ENCODE data around the gene PLOD3. TPM values are rescaled to one million over a fixed set of nuclear protein-coding genes. Genes with fewer than 3 reads are reported as not detected.

PLOD3 gene
- total and polyA plus RNA-seq, 2 of the 8 experiments (the other 6 are each of a cell fraction or from before 2014, with no cell fraction given): 28.4 to 47.2 TPM

GRCh38 chr7:101250324-101250723 lies 32.9 kb upstream of the PLOD3 start (continued):
- TF ChIP-seq, protein P1, sequence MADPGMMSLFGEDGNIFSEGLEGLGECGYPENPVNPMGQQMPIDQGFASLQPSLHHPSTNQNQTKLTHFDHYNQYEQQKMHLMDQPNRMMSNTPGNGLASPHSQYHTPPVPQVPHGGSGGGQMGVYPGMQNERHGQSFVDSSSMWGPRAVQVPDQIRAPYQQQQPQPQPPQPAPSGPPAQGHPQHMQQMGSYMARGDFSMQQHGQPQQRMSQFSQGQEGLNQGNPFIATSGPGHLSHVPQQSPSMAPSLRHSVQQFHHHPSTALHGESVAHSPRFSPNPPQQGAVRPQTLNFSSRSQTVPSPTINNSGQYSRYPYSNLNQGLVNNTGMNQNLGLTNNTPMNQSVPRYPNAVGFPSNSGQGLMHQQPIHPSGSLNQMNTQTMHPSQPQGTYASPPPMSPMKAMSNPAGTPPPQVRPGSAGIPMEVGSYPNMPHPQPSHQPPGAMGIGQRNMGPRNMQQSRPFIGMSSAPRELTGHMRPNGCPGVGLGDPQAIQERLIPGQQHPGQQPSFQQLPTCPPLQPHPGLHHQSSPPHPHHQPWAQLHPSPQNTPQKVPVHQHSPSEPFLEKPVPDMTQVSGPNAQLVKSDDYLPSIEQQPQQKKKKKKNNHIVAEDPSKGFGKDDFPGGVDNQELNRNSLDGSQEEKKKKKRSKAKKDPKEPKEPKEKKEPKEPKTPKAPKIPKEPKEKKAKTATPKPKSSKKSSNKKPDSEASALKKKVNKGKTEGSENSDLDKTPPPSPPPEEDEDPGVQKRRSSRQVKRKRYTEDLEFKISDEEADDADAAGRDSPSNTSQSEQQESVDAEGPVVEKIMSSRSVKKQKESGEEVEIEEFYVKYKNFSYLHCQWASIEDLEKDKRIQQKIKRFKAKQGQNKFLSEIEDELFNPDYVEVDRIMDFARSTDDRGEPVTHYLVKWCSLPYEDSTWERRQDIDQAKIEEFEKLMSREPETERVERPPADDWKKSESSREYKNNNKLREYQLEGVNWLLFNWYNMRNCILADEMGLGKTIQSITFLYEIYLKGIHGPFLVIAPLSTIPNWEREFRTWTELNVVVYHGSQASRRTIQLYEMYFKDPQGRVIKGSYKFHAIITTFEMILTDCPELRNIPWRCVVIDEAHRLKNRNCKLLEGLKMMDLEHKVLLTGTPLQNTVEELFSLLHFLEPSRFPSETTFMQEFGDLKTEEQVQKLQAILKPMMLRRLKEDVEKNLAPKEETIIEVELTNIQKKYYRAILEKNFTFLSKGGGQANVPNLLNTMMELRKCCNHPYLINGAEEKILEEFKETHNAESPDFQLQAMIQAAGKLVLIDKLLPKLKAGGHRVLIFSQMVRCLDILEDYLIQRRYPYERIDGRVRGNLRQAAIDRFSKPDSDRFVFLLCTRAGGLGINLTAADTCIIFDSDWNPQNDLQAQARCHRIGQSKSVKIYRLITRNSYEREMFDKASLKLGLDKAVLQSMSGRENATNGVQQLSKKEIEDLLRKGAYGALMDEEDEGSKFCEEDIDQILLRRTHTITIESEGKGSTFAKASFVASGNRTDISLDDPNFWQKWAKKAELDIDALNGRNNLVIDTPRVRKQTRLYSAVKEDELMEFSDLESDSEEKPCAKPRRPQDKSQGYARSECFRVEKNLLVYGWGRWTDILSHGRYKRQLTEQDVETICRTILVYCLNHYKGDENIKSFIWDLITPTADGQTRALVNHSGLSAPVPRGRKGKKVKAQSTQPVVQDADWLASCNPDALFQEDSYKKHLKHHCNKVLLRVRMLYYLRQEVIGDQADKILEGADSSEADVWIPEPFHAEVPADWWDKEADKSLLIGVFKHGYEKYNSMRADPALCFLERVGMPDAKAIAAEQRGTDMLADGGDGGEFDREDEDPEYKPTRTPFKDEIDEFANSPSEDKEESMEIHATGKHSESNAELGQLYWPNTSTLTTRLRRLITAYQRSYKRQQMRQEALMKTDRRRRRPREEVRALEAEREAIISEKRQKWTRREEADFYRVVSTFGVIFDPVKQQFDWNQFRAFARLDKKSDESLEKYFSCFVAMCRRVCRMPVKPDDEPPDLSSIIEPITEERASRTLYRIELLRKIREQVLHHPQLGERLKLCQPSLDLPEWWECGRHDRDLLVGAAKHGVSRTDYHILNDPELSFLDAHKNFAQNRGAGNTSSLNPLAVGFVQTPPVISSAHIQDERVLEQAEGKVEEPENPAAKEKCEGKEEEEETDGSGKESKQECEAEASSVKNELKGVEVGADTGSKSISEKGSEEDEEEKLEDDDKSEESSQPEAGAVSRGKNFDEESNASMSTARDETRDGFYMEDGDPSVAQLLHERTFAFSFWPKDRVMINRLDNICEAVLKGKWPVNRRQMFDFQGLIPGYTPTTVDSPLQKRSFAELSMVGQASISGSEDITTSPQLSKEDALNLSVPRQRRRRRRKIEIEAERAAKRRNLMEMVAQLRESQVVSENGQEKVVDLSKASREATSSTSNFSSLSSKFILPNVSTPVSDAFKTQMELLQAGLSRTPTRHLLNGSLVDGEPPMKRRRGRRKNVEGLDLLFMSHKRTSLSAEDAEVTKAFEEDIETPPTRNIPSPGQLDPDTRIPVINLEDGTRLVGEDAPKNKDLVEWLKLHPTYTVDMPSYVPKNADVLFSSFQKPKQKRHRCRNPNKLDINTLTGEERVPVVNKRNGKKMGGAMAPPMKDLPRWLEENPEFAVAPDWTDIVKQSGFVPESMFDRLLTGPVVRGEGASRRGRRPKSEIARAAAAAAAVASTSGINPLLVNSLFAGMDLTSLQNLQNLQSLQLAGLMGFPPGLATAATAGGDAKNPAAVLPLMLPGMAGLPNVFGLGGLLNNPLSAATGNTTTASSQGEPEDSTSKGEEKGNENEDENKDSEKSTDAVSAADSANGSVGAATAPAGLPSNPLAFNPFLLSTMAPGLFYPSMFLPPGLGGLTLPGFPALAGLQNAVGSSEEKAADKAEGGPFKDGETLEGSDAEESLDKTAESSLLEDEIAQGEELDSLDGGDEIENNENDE (IDR thresholded peaks at IDR 0.05; ENCODE audit: insufficient replicate concordance, low read length): no peak
- no peak for TF ChIP-seq RXRA (IDR thresholded peaks at IDR 0.05; ENCODE audit: insufficient read depth, low read depth, low read length)
- no peak for TF ChIP-seq TAF1 (IDR thresholded peaks at IDR 0.05; ENCODE audit: low read depth, low read length)
